ENCODE results near the gene PLXNA2. TPM values are rescaled to one million over a fixed set of nuclear protein-coding genes. Genes with fewer than 3 reads are reported as not detected.

The PLXNA2 gene
- total RNA-seq, 1 donor from 2014 or later, result 9.0 TPM

- peak; percentile 30 for TF ChIP-seq CTCF (IDR thresholded peaks at IDR 0.05; ENCODE audit: insufficient read depth, low read length, severe bottlenecking)
- peak; percentile 17 for DNase-seq (ENCODE audit: low read depth)
- H3K4me3 ChIP-seq (ENCODE audit: low read depth, low read length), result no peak overlapping the region
- H3K27me3 ChIP-seq (ENCODE audit: control insufficient read depth, insufficient read depth, low read length), result no peaks in the 10 kb centered on the region
- H3K36me3 ChIP-seq (ENCODE audit: control insufficient read depth, insufficient read depth, low read length), result peaks cover 29% of the 10 kb centered on the region
- FAIRE-seq, result no peak
These were observed 207.9 kb downstream of the PLXNA2 start for GRCh38 chr1:208036106-208036808.

GRCh38 chr1:208034135-208034534, 210.0 kb downstream of the PLXNA2 start:
- no peak for TF ChIP-seq CTCF (IDR thresholded peaks at IDR 0.05; ENCODE audit: insufficient read depth, low read length, severe bottlenecking)
- DNase-seq (ENCODE audit: low read depth) (no peak), FAIRE-seq (no peak)
- H3K36me3 ChIP-seq (ENCODE audit: control insufficient read depth, insufficient read depth, low read length), result peaks cover 24% of the 10 kb centered on the region
- no peak overlapping the region for H3K4me3 ChIP-seq (ENCODE audit: low read depth, low read length)
- no peaks in the 10 kb centered on the region for H3K27me3 ChIP-seq (ENCODE audit: control insufficient read depth, insufficient read depth, low read length)

GRCh38 chr1:208033236-208033635, 210.9 kb downstream of the PLXNA2 start:
- no peak for DNase-seq (ENCODE audit: low read depth)
- H3K27me3 ChIP-seq (ENCODE audit: control insufficient read depth, insufficient read depth, low read length), result no peaks in the 10 kb centered on the region
- no peak for TF ChIP-seq CTCF (IDR thresholded peaks at IDR 0.05; ENCODE audit: insufficient read depth, low read length, severe bottlenecking)
- peaks cover 18% of the 10 kb centered on the region for H3K36me3 ChIP-seq (ENCODE audit: control insufficient read depth, insufficient read depth, low read length)
- FAIRE-seq, result peak; percentile 28
- no peak overlapping the region for H3K4me3 ChIP-seq (ENCODE audit: low read depth, low read length)

GRCh38 chr1:208031932-208032320, 212.3 kb downstream of the PLXNA2 start:
- no peak for FAIRE-seq
- no peaks in the 10 kb centered on the region for H3K27me3 ChIP-seq (ENCODE audit: control insufficient read depth, insufficient read depth, low read length)
- no peak for DNase-seq (ENCODE audit: low read depth)
- no peak for TF ChIP-seq CTCF (IDR thresholded peaks at IDR 0.05; ENCODE audit: insufficient read depth, low read length, severe bottlenecking)
- H3K36me3 ChIP-seq (ENCODE audit: control insufficient read depth, insufficient read depth, low read length), result peaks cover 20% of the 10 kb centered on the region
- no peak overlapping the region for H3K4me3 ChIP-seq (ENCODE audit: low read depth, low read length)

- FAIRE-seq (no peak), DNase-seq (ENCODE audit: low read depth) (no peak)
- H3K36me3 ChIP-seq (ENCODE audit: control insufficient read depth, insufficient read depth, low read length), result peaks cover 20% of the 10 kb centered on the region
- H3K4me3 ChIP-seq (ENCODE audit: low read depth, low read length), result no peak overlapping the region
- no peaks in the 10 kb centered on the region for H3K27me3 ChIP-seq (ENCODE audit: control insufficient read depth, insufficient read depth, low read length)
- no peak for TF ChIP-seq CTCF (IDR thresholded peaks at IDR 0.05; ENCODE audit: insufficient read depth, low read length, severe bottlenecking)
These were observed 212.8 kb downstream of the PLXNA2 start for GRCh38 chr1:208031316-208031931.

Measured in bronchial epithelial cell (primary cell).